ENCODE measurements around the gene INPP5J.
"Not testable (repeated sequence)": the region's sequence is repeated elsewhere in the genome, so short reads cannot be mapped to it uniquely, and the experiment has no call there.

INPP5J gene

GRCh38 chr22:31103111-31103510, 19.7 kb upstream of the INPP5J start:
- DNase-seq, result no peak

GRCh38 chr22:31103899-31104694, 18.7 kb upstream of the INPP5J start:
- DNase-seq, result no peak

- DNase-seq, result no peak
These were observed 17.9 kb upstream of the INPP5J start for GRCh38 chr22:31104869-31105268.

GRCh38 chr22:31105282-31105929, 17.4 kb upstream of the INPP5J start:
- DNase-seq, result no peak

- no peak for DNase-seq
These were observed 16.7 kb upstream of the INPP5J start for GRCh38 chr22:31106001-31106571.

- DNase-seq, result no peak
These were observed 16.0 kb upstream of the INPP5J start for GRCh38 chr22:31106731-31107177.

- peak; percentile 78 for DNase-seq
These were observed 15.4 kb upstream of the INPP5J start, which contains the start of gene SELENOM for GRCh38 chr22:31107178-31107893. Gene SELENOM, minus strand, starts transcription at chr22:31107568. Its CDS starts 63 bp downstream, at chr22:31107505.

GRCh38 chr22:31107894-31108218, 14.9 kb upstream of the INPP5J start:
- no peak for DNase-seq

GRCh38 chr22:31112547-31113091, 10.1 kb upstream of the INPP5J start:
- DNase-seq, result not testable (repeated sequence)

GRCh38 chr22:31118046-31118820, 4.5 kb upstream of the INPP5J start:
- no peak for DNase-seq

GRCh38 chr22:31119026-31119717, 3.6 kb upstream of the INPP5J start:
- no peak for DNase-seq

- DNase-seq, result no peak
These were observed 2.5 kb upstream of the INPP5J start for GRCh38 chr22:31120230-31120629.

GRCh38 chr22:31120642-31121041, 2.1 kb upstream of the INPP5J start:
- no peak for DNase-seq

GRCh38 chr22:31121403-31121802, 1.4 kb upstream of the INPP5J start:
- DNase-seq, result no peak

- DNase-seq, result no peak
These were observed 602 bp upstream of the INPP5J start for GRCh38 chr22:31122196-31122531.

GRCh38 chr22:31123292-31123602, 481 bp downstream of the INPP5J start:
- DNase-seq, result no peak

GRCh38 chr22:31124290-31124689, 1.5 kb downstream of the INPP5J start:
- DNase-seq, result no peak

- no peak for DNase-seq
These were observed 2.2 kb downstream of the INPP5J start for GRCh38 chr22:31124811-31125465.

- DNase-seq, result no peak
These were observed 2.9 kb downstream of the INPP5J start for GRCh38 chr22:31125521-31126117.

- DNase-seq, result peak; percentile 16
These were observed 3.5 kb downstream of the INPP5J start for GRCh38 chr22:31126128-31126868.

All from NCI-H1436 treated with DMSO at 0.1 percent for 48 hours (cell line).